Measurements from ENCODE around the gene TCF4. TPM values are rescaled to one million over a fixed set of nuclear protein-coding genes. Genes with fewer than 3 reads are reported as not detected.
A peak's percentile ranks its signal among the peaks of the same experiment; 100 is the strongest.

TCF4 gene
- total RNA-seq, 4 donors from 2014 or later, result 30.3 to 51.1 (median 40.1) TPM

GRCh38 chr18:55322178-55322735 is 265.7 kb downstream of the TCF4 start:
- Histone ChIP-seq H3K4me1 (peaks cover 1 to 31% (median 3%) of the 10 kb centered on the region in 4 donors), H3K9me3 (no peaks in the 10 kb centered on the region), H3K4me3 (peak overlapping the region; percentile 27 to 52 (median 45)), H3K36me3 (no peaks in the 10 kb centered on the region), H3K27ac (peak overlapping the region; percentile 87 to 94 (median 92)), H3K27me3 (peaks cover 16% of the 10 kb centered on the region)
- TF ChIP-seq POLR2A (IDR thresholded peaks at IDR 0.05) (peak; percentile 71), CTCF (IDR thresholded peaks at IDR 0.05) (no peak), POLR2AphosphoS5 (IDR thresholded peaks at IDR 0.05) (peak; percentile 64 to 68 (median 65))
- WGBS, 2 donors (ENCODE audit: low coverage in 1 of 2), result 5% methylated on average over 29 of the region's 30 CpGs; no CpG with 5 or more reads in 1 of the 2 donors
- intact Hi-C loops (cut with DNase I; ENCODE audit: low total_unique reads), result loop anchor here (5.0 to 10.0 kb wide), 2 partner anchors 80 to 83 kb away; no protein-coding TSS in a partner anchor
- DNase-seq, result peak; percentile 75
- in situ Hi-C loops (cut with MboI; ENCODE audit: low pct_ligation_motif_present in 1 of 4, low pct_unique_long_range_greater_than_20kb in 1 of 4, low sequenced_read_pairs in 3 of 4), result loop anchor here in 1 of 4 donors (10.0 kb wide), 1 partner anchor 263 kb away; the partner anchor contains the start of gene TCF4

- intact Hi-C loops (cut with DNase I; ENCODE audit: low total_unique reads), result loop anchor here (5.0 to 10.0 kb wide), 2 partner anchors 79 to 83 kb away; no protein-coding TSS in a partner anchor
- 2 to 3% methylated on average over 13 to 31 of the region's 31 CpGs for WGBS, 2 donors (ENCODE audit: low coverage in 1 of 2)
Measured at GRCh38 chr18:55321265-55322177, 266.5 kb downstream of the TCF4 start.

GRCh38 chr18:55320424-55321264 is 267.3 kb downstream of the TCF4 start:
- peak overlapping the region; percentile 87 to 94 (median 92) for H3K27ac ChIP-seq
- H3K4me3 ChIP-seq, result peak overlapping the region; percentile 17 to 52 (median 35)
- in situ Hi-C loops (cut with MboI; ENCODE audit: low pct_ligation_motif_present in 1 of 4, low pct_unique_long_range_greater_than_20kb in 1 of 4, low sequenced_read_pairs in 3 of 4) (loop anchor here in 1 of 4 donors (10.0 kb wide), 1 partner anchor 264 kb away; the partner anchor contains the start of gene TCF4), intact Hi-C loops (cut with DNase I; ENCODE audit: low total_unique reads) (loop anchor here (5.0 to 10.0 kb wide), 2 partner anchors 78 to 84 kb away; no protein-coding TSS in a partner anchor)
- peaks cover 3 to 47% (median 3%) of the 10 kb centered on the region in 4 donors for H3K4me1 ChIP-seq
- no peaks in the 10 kb centered on the region for H3K9me3 ChIP-seq
- peaks cover 16% of the 10 kb centered on the region for H3K27me3 ChIP-seq
- DNase-seq, result no peak
- WGBS, 2 donors (ENCODE audit: low coverage in 1 of 2), result 19 to 32% methylated on average over 8 of the region's 8 CpGs
- H3K36me3 ChIP-seq, result no peaks in the 10 kb centered on the region
- no peak for TF ChIP-seq EP300 (IDR thresholded peaks at IDR 0.05; ENCODE audit: low read depth)
- TF ChIP-seq POLR2A (IDR thresholded peaks at IDR 0.05), result no peak
- TF ChIP-seq CTCF (IDR thresholded peaks at IDR 0.05), result no peak
- no peak for TF ChIP-seq POLR2AphosphoS5 (IDR thresholded peaks at IDR 0.05)

More at GRCh38 chr18:55321265-55322177, 266.5 kb downstream of the TCF4 start:
- Histone ChIP-seq H3K9me3 (no peaks in the 10 kb centered on the region), H3K4me3 (peak overlapping the region; percentile 17 to 52 (median 35)), H3K36me3 (no peaks in the 10 kb centered on the region), H3K27me3 (peaks cover 16% of the 10 kb centered on the region), H3K27ac (peak overlapping the region; percentile 87 to 94 (median 92)), H3K4me1 (peaks cover 3 to 39% (median 3%) of the 10 kb centered on the region in 4 donors)
- in situ Hi-C loops (cut with MboI; ENCODE audit: low pct_ligation_motif_present in 1 of 4, low pct_unique_long_range_greater_than_20kb in 1 of 4, low sequenced_read_pairs in 3 of 4), result loop anchor here in 1 of 4 donors (10.0 kb wide), 1 partner anchor 263 kb away; the partner anchor contains the start of gene TCF4
- DNase-seq, result peak; percentile 87
- TF ChIP-seq CTCF (IDR thresholded peaks at IDR 0.05) (no peak), EP300 (IDR thresholded peaks at IDR 0.05; ENCODE audit: low read depth) (no peak), POLR2AphosphoS5 (IDR thresholded peaks at IDR 0.05) (peak; percentile 35 to 58 (median 48)), POLR2A (IDR thresholded peaks at IDR 0.05) (no peak)
